GM11168 (cell line): Measurements from ENCODE around the gene SCAANT1.

ENCODE experiments used
- in situ Hi-C: fragments of 300-500 bp; cut with MboI; formaldehyde crosslinking; loops from one replicate; pipeline ENCODE4 v1.12.0; 2022; ENCODE audit warnings: low sequenced_read_pairs; ENCODE audit not compliant: unreplicated experiment

Gene SCAANT1

GRCh38 chr3:63905731-63906620, 6.2 kb downstream of the SCAANT1 start:
- in situ Hi-C loops: no loop called here

DNA sequence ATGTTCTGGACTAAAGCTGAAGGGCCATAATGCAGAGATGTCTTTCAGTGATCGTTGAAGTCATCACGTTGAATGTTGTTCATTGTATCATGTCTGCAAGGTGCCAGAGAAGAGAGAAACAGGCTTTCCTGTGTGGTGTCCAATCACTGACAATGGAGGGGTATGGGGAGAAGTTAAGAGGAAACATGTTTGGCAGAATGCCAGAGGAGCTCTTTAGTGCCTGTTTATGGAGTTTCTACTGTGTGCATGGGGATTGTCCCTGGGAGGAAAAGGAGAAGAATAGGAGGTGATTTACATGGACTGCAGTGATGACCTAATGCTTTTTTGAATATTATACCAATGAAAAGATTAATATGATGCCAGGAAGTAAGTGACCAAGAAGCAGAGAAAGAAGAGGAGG, 11.7 kb downstream of the SCAANT1 start:
- in situ Hi-C loops: no loop called here

- in situ Hi-C loops: no loop called here
Measured at GRCh38 chr3:63900010-63900409, 12.2 kb downstream of the SCAANT1 start.

GRCh38 chr3:63896332-63897030, 15.7 kb downstream of the SCAANT1 start:
- in situ Hi-C loops: no loop called here

DNA sequence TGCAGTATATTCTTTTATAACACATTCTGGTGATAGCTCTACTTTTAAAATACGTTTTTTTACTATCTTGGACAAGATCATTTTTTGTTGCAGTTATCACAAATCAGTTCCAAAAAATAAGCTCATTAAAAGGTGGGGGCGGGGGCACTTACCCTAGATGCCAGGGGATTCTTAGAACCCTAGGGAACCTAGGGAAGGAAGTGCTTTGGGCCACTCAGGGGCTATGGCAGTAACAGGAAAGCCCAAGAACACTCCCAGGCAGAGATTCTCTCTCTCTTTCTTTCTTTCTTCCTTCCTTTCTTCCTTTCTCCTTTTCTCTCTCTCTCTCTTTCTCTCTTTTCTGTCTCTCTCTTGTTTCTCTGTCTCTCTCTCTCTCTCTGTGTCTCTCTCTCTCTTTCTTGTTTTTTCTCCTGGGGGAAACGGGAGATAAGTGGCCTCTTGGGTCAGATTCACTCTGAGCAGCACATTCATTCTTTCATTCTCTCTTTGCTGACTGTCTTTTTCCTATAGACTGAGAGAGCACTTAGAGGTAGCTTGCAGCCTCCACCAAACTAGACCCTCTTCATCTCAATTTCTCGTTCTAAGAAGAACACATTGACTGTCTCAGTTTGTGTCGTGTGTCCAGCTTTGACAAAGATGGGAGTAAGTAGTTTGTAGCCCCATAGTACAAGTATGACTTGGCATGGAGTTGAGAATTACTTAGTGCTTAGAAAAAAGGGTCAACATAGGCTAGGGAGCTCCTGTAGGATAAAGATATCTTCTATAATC, 16.6 kb downstream of the SCAANT1 start:
- in situ Hi-C loops: no loop called here

GRCh38 chr3:63892773-63893352, 19.3 kb downstream of the SCAANT1 start:
- in situ Hi-C loops: no loop called here

GRCh38 chr3:63891518-63891917, 20.7 kb downstream of the SCAANT1 start:
- in situ Hi-C loops: no loop called here

- in situ Hi-C loops: no loop called here
Measured at GRCh38 chr3:63886858-63887257, 25.3 kb downstream of the SCAANT1 start.

DNA sequence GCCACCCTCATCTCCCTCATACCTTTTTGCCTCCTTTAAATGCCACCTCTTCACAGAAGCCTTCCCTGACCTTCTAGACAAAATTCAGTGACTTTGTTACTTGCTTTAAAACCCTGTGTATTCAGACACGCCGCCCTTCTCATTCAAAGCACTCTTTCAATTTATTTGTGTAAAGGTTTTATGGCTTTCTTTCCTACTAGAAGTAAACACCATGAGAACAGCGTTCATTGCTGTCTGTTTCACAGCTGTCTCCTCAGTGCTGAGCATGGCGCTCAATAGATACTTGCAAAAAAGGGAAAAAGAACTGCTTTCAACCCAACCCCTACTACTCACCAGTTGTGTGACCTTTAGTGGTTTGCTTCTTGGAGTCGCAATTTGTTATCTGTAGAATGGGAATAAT, 31.5 kb downstream of the SCAANT1 start:
- in situ Hi-C loops: no loop called here

- in situ Hi-C loops: no loop called here
Measured at GRCh38 chr3:63878394-63879060, 33.7 kb downstream of the SCAANT1 start.

GRCh38 chr3:63877737-63878393, 34.3 kb downstream of the SCAANT1 start:
- in situ Hi-C loops: no loop called here

- in situ Hi-C loops: no loop called here
Measured at GRCh38 chr3:63876260-63876659, 35.9 kb downstream of the SCAANT1 start.

- in situ Hi-C loops: no loop called here
Measured at GRCh38 chr3:63875510-63875909, 36.7 kb downstream of the SCAANT1 start.

GRCh38 chr3:63874769-63875168, 37.4 kb downstream of the SCAANT1 start:
- in situ Hi-C loops: no loop called here

- in situ Hi-C loops: no loop called here
Measured at GRCh38 chr3:63872135-63872924, 39.9 kb downstream of the SCAANT1 start.

GRCh38 chr3:63870615-63871005, 41.6 kb downstream of the SCAANT1 start:
- in situ Hi-C loops: no loop called here

DNA sequence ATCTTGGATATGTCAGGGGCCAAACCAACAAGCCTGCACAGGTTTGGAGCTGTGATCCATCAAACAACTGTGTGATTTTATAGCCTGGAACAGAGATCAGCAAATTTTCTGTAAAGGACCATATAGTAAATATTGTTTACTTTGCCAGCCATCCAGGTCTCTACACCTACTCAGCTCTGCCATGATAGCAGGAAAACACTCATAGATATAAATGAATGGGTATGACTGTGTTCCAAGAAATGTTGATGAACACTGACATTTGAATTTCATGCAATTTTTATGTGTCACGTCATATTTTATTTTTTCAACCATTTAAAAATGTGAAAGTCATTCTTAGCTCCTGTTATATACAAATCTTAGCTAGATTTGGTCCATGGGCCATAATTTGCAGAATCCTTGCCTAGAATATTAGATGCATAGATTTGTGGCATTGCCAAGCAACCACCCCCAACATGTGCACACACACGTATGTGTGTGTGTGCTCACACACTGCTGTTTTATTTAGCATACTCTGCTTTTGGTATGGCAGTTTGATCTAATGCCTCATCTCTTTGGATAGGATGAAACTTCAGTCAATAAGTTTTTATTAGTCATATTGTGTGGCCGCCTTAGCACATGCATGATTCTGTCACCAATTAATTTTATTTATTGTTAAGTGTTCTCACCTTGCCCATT, 42.1 kb downstream of the SCAANT1 start:
- in situ Hi-C loops: no loop called here

GRCh38 chr3:63867225-63867624, 45.0 kb downstream of the SCAANT1 start:
- in situ Hi-C loops: no loop called here
